NCI-H446 treated with DMSO at 0.1 percent for 48 hours (cell line): ENCODE measurements around the gene MANSC1.

Experiments used
- DNase-seq: peaks from one replicate; lab custom pipeline; 2025; lab: John Stamatoyannopoulos, UW

MANSC1 gene

DNA sequence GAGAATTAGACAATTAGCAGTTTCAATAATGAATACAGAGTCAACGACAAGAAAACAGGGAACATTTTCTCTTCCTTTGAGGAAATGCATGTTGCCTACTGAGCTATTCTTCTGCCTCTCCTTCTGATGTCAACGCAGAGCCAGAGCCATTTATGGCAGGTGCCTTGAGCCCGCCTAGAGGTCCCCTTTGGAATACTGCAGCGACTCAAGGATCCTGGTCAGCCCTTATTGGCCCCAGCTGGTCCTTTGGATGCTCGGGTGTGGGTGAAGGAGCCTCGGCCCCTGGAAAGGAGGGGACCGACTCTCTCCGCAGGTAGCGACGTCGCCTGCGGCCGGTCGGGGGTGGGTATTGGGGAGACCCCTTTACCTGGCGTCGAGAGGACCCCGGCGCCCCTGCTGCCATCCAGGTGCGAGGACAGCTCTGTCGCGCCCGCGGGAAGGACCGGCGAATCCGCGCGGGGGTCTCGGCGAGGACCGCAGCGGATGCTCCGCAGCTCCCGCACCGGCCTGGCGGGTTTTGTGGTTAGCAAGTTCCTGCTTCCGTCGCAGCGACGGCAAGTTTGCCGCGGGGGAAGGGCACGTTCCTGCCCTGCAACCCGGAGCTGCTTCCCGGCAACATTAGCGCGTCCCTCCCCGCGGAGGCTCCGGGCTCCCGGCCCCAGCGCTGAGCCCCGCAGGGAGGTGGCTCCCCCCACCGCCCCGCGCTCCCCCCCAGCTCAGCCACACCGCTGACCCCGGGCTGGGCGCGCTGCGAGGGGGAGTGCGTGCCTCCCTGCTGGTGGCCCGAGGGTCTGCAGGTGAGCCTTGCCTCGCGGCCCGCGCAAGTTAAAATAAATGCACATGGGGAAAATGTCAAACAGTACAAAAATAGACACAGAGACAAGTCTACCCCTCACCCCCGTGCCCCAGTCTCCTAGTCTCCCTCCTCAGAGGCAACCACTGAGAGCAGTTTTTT, at the start of gene MANSC1:
MANSC1 (minus strand) TSS at position 532 of the 955 bp plus-strand sequence. CDS start 6,928 bp downstream, outside the sequence.
- peak; percentile 6 for DNase-seq

DNA sequence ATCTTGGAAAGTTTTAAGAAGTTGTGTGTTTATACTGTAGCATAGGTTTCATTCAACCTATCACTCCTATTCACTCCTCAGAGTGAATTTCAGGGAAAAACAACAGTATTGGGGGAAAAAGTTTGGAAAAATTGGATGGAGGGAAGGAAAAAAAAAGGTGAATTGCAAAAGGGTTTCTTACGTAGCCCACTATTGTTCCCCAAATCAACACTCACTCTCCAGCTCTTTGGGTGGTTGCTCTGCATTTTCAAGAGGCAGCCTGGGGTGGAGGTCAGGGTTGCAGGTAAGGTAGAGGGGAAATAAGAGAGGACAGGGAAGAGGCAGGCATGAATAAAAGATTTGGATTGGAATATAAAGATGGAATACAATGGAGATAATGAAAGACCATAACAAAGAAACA, 49.1 kb upstream of the MANSC1 start:
- no peak for DNase-seq

DNA sequence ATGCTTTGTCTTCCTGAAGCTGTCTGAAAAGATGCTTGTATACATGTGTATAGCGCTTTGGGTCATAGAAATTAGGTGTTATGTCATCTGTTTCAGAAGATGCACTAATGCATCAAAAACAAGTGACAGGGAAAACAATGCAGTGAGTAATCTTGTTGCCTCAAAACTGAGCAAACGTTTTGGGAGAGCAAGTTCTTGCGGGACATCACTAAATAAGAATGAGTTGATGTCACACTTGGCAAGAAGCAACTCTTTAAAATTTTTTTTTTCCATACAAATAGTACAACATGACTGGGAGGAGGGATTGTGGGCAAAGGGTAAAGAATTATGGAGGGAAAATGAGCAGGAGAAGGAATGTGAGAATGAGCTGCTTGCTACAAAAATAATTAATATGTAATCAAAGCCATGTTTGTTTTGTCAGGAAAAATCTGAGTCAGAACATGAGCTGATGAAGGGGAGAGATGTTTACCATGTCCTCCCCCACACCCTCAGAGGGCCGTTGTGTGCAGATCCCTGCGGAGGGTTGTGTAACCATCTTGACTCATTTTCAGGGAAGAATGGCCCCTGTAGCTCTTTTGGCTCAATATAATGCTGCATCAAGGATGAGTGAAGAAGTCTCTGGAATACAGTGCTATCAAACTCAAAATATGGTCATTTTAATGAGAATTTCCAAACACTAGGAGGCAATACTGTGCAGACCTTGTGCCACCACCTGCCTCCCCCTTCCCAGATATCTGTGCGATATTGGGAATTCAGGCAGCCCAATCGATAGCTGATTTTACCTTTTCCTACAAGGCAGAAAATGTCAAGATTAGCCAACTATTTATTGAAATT, 48.2 kb upstream of the MANSC1 start:
- DNase-seq, result peak; percentile 49

DNA sequence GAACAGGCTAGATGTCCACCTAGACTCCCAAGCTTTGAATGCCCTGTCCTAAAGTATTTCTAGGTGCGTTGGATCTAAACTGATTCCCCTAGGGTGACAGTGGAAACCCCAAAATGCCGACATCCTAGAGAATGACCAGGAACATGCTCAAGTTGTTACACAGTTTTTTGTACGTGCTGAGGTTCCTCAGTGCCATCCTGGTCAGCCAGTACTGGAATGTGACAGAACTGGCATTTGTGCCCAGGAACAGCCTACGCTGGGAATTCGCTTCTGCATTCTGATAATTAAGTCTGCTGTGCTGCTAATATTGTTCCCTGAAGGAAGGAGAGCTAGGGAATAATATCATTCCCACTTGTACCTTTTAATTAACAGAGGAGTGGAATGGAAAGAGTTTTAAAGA, 47.1 kb upstream of the MANSC1 start:
- DNase-seq, result no peak

GRCh38 chr12:12396694-12397093, 46.7 kb upstream of the MANSC1 start:
- no peak for DNase-seq

DNA sequence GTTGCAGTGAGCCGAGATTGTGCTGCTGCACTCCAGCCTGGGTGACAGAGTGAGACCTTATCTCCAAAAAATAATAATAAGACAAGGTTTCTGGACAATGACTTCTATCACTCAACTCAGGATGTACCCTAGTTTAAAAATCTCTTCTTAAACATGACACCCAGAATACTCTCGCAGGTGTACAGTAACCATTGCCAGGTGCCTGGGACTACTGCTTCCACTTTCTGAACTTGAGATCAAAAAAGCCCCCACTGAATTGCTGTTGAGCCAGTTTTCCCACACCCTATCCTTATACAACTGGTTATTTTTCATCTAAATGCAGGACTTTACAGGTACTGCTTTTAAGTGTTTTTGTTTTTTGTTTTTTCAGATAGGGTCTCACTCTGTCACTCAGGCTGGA, 43.1 kb upstream of the MANSC1 start:
- DNase-seq, result no peak

DNA sequence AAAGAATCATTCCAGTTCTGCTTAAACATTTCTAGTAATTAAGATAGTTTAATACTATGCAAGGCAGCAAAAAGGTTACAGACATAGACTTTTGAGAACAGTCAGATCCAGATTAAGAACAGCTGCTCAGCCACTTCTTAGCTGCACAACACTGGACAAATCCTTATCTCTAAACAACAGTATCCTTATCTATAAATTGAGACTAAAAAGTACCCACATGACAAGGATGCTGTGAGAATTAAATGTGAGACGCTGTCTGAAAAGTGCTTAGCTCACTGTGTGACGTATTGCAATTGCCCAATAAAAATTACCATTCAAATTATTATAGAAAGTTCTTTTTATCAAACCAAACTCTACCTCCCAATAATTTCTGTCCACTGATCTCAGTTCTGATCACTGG, 42.4 kb upstream of the MANSC1 start:
- DNase-seq, result no peak

DNA sequence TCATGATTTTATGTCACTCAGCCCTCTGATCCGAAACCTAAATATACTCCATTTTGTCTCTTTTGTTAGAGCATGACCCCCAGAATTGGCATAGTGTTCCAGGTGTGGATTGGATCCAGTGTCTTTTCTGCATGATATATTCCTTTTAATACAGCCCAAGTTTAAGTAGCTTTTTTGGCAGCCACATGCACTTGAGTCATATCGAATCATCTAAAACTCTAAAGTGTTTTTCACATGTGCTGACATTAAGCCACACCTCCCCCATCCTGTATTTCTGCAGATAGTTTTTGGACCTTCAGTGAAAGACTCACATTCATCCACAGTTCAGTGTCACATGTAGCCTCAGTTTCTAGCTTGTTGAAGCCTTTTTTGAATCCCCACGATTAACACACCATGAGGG, 37.5 kb upstream of the MANSC1 start:
- DNase-seq, result peak; percentile 69

DNA sequence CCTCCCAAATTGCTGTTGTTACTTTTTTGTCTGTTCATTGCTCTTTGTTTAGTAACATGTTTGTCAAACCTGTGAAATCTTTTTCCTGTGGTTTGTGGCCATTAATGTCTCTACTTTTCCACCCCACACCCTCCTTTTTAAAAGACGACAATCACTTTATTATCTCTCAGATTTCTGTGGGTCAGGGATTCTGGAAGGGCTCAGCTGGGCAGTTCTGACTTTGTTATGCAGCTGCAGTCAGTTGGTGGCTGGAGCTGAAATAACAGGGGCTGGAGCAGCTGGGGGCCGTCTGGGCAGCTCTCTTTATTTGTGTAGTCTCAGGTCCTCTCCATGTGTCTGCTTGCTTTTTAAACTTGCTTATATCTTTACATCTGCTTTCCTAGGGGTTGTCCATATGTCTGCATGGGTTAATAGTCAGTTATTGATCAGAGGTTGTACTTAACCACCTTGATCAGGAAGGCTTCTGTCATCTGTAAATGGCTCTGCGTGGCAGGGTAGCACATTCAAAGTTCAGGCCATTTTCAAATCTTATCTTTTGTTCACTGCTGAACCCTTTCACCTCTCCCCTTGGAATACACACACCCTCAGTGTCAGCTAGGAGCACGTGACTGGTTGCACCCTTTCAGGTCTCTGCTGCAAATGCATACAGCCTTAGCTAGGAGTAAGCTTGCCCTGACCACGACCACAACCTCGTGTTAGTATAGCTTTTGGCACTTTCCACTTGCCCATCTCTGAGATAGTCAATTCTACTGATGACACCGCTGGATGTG, 34.7 kb upstream of the MANSC1 start:
- no peak for DNase-seq

GRCh38 chr12:12381982-12382381, 31.9 kb upstream of the MANSC1 start:
- DNase-seq, result no peak

GRCh38 chr12:12380949-12381593, 31.0 kb upstream of the MANSC1 start:
- no peak for DNase-seq

- no peak for DNase-seq
Measured at GRCh38 chr12:12379831-12380730, 30.0 kb upstream of the MANSC1 start.

- no peak for DNase-seq
Measured at GRCh38 chr12:12378616-12379015, 28.6 kb upstream of the MANSC1 start.

DNA sequence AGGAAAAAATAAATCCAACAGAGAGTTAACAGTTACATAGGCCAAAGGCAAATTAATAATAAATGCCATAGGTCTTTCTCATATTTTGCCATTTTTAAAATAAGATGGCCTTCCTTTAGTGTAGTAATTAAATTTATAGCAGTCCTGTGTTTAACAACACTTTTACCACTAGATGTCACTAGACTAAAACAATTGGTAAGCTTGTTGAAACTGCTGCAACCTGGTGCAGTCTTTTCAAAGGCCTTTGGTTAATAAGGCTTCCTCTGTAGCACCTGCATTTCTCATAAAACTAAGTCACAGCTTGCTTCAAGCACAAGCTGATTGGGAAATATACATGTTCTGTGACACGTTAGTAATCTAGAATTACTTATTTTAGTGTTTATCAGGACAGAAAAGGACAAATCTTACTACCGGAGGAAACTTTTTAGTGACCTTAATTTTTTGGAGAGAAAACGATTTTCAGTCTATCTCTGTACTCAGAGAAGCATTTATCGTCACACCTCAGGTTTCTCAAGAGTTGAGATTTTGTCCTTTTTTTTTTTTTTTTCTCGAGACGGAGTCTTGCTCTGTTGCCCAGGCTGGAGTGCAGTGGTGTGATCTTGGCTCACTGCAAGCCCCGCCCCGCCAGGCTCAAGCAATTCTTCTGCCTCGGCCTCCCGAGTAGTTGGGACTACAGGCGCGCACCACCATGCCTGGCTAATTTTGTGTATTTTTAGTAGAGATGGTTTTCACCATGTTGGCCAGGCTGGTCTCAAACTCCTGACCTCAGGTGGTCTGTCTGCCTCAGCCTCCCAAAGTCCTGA, 26.8 kb upstream of the MANSC1 start:
- DNase-seq, result peak; percentile 60

DNA sequence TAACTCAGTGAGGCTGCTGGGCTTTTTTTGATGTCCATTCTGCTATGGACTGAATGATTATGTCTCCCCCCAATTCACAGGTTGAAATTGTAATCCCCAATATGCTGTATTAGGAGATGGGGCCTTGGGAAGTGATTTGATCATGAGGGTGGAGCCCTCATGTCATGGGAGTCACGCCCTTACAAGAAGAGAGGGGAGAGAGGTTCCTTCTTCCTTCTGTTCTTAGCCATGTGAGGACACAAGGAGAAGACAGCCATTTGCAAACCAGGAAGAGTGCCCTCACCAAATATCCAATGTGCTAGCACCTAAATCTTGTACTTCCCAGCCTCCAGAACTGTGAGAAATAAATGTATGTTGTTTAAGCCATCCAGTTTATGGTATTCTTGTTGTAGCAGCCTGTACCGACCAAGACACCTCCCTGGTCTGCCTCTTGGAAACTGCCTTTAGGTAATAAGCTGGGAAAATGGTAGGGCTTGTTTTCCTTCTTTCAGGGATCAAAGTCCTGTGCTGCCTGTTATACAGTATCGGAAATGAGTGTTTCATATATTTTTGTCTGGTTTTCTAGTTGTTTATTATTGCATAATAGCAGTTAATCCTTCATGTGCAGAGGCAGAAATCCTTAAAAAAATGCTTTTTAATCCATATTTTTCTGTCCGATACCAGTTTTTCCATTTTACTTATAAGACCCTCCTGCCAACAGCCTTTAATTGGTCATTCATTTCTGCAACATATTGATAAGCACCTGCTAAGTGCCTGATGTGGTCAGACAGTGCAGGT, 23.1 kb upstream of the MANSC1 start:
- DNase-seq, result no peak

DNA sequence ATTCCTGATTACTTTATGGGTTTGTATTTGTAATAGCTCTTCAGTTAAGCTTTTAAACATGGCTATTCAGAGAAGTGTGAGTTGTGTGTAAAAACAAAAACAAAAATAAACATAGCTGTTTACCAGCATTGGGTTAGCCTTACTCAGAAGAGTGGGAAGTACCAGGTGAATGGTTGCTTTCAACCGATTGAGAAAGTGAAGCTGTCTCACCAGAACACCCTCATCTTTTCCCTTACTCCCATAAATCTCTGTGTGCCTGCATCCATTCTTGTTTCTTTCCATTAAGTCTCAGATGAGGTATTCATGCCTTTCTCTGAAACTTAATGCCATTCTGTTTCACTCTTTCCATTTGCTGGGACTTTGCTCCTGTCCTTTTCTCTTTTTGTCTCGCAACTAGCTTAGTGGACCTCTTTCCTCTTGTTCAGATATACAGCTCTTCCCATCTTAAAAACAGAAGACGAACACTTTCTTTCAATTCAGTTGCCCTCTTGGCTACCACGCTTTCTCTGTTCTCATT, 17.5 kb upstream of the MANSC1 start:
- no peak for DNase-seq

DNA sequence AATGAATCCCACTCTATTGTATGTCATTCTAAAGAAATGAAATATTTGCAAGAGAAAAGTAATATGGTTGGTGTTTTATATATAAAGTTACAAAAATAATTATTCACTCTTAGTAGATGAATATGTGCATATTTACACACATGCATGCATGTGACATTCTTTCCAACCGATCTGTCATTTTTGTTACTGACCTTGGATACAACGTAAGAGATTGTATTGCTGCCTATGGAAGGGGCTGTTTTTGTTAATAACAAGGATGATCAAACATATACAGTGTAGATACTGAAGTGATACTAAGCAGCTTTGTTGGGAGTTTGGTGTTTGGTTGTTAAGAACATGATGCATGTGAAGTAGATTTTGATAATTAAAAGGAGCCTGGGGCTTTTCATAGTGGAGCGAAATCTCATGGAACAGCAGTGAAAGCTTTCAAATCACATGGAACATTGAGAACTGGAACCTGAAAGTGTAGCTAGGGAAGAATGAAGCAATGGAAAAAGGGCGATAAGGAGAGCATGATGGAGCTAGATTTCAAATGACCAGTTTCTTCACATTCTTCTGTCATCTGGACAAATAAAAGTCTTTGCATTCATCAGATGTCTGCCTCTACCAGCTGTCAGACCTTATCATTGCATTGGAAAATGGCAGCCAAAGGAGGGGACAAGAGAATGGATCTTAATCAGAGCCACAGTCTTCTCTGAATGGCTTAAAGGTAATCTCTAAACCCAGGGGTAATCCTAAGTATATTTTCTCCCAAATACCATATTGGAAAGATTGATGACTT, 16.8 kb upstream of the MANSC1 start:
- no peak for DNase-seq

- no peak for DNase-seq
Measured at GRCh38 chr12:12365931-12366431, 15.9 kb upstream of the MANSC1 start.
